Right lung (tissue), 10 donors: Measurements from ENCODE around the gene EFNA4. TPM values are rescaled to one million over a fixed set of nuclear protein-coding genes. Genes with fewer than 3 reads are reported as not detected.
A peak's percentile ranks its signal among the peaks of the same experiment; 100 is the strongest.

Experiments used
- DNase-seq, 2 donors: peaks; one replicate each; pipeline ENCODE4 v3.0.0-alpha.2; 2013
- long read RNA-seq, 8 donors: transcript quantifications; one replicate each; lab custom pipeline, GENCODE V29; 2026
- polyA plus RNA-seq, 5 donors: library from polyadenylated mRNA; unstranded; fragments of 120-200 nt; gene quantifications; one replicate each; pipeline versions ENCODE4 v1.2.1 to v1.2.3, GENCODE V29; 2013; ENCODE audit warnings: inconsistent platforms in 1 of 5, low replicate concordance in 1 of 5; ENCODE audit not compliant: insufficient read length in 5 of 5, insufficient read depth in 1 of 5

EFNA4 gene
- polyA plus RNA-seq = 10 to 100 TPM; 16.0 to 25.3 (median 23.3) TPM
- long read RNA-seq, donor 1, transcript EFNA4-202 (4 exons, 1,263 nt) = major isoform, 14 of 16 reads
- long read RNA-seq, donor 1, partial matches to known transcripts = 0 of 16 reads
- long read RNA-seq, donor 1, other reads (novel, unspliced or antisense) = 0 of 16 reads
- long read RNA-seq, donor 2, transcript EFNA4-202 (4 exons, 1,263 nt) = major isoform, 5 of 20 reads
- long read RNA-seq, donor 2, partial matches to known transcripts = 13 of 20 reads
- long read RNA-seq, donor 2, other reads (novel, unspliced or antisense) = 0 of 20 reads
- long read RNA-seq, donor 3, transcript EFNA4-202 (4 exons, 1,263 nt) = major isoform, 11 of 18 reads
- long read RNA-seq, donor 3, partial matches to known transcripts = 7 of 18 reads
- long read RNA-seq, donor 3, other reads (novel, unspliced or antisense) = 0 of 18 reads
- long read RNA-seq, donor 4, transcript EFNA4-202 (4 exons, 1,263 nt) = major isoform, 8 of 8 reads
- long read RNA-seq, donor 4, partial matches to known transcripts = 0 of 8 reads
- long read RNA-seq, donor 4, other reads (novel, unspliced or antisense) = 0 of 8 reads
- long read RNA-seq, donor 5, transcript EFNA4-202 (4 exons, 1,263 nt) = major isoform, 18 of 21 reads
- long read RNA-seq, donor 5, partial matches to known transcripts = 0 of 21 reads
- long read RNA-seq, donor 5, other reads (novel, unspliced or antisense) = 0 of 21 reads
- long read RNA-seq, donor 6, transcript EFNA4-202 (4 exons, 1,263 nt) = major isoform, 16 of 24 reads
- long read RNA-seq, donor 6, partial matches to known transcripts = 6 of 24 reads
- long read RNA-seq, donor 6, other reads (novel, unspliced or antisense) = 0 of 24 reads
- long read RNA-seq, donor 7, transcript EFNA4-202 (4 exons, 1,263 nt) = major isoform, 7 of 9 reads
- long read RNA-seq, donor 7, partial matches to known transcripts = 0 of 9 reads
- long read RNA-seq, donor 7, other reads (novel, unspliced or antisense) = 0 of 9 reads
- long read RNA-seq, donor 8, transcript EFNA4-202 (4 exons, 1,263 nt) = major isoform, 6 of 6 reads
- long read RNA-seq, donor 8, partial matches to known transcripts = 0 of 6 reads
- long read RNA-seq, donor 8, other reads (novel, unspliced or antisense) = 0 of 6 reads

GRCh38 chr1:155063550-155064110 lies at the start of gene EFNA4:
Gene EFNA4, plus strand, starts transcription at chr1:155063740. Its CDS starts 84 bp downstream, at chr1:155063824.
- DNase-seq = peak; percentile 84 to 87

- DNase-seq = no peak
Observed at GRCh38 chr1:155014709-155015508, 48.6 kb upstream of the EFNA4 start.

GRCh38 chr1:155015527-155016230 lies 47.9 kb upstream of the EFNA4 start:
- DNase-seq = no peak

GRCh38 chr1:155016231-155016831 lies 47.2 kb upstream of the EFNA4 start:
- no peak for DNase-seq

- DNase-seq = peak; percentile 82 to 87
Observed at GRCh38 chr1:155017041-155017945, 46.2 kb upstream of the EFNA4 start.

GRCh38 chr1:155017946-155018316 lies 45.6 kb upstream of the EFNA4 start:
- no peak for DNase-seq

- DNase-seq = no peak
Observed at GRCh38 chr1:155018617-155019348, 44.8 kb upstream of the EFNA4 start.

- DNase-seq = no peak
Observed at GRCh38 chr1:155019377-155020245, 43.9 kb upstream of the EFNA4 start.

GRCh38 chr1:155022136-155022926 lies 41.2 kb upstream of the EFNA4 start:
- DNase-seq = no peak

GRCh38 chr1:155022927-155023236 lies 40.7 kb upstream of the EFNA4 start:
- no peak for DNase-seq

- DNase-seq = no peak
Observed at GRCh38 chr1:155023627-155024026, 39.9 kb upstream of the EFNA4 start.

- no peak for DNase-seq
Observed at GRCh38 chr1:155024315-155024714, 39.2 kb upstream of the EFNA4 start.

GRCh38 chr1:155026154-155026553 lies 37.4 kb upstream of the EFNA4 start:
- no peak for DNase-seq

GRCh38 chr1:155026588-155026987 lies 37.0 kb upstream of the EFNA4 start:
- no peak for DNase-seq

GRCh38 chr1:155029513-155030242 lies 33.9 kb upstream of the EFNA4 start:
- no peak for DNase-seq
